Liver (tissue), 9 donors: ENCODE measurements around the gene RALY. TPM values are rescaled to one million over a fixed set of nuclear protein-coding genes. Genes with fewer than 3 reads are reported as not detected.

Experiments used
- DNase-seq: peaks from one replicate; pipeline ENCODE4 v3.0.0-alpha.2; 2017; ENCODE audit warnings: low spot score
- H3K27ac ChIP-seq, 2 donors: one replicate each; pipeline ENCODE4 v1.7.0; 2013; ENCODE audit warnings: inconsistent platforms in 2 of 2, low read length in 2 of 2, control low read depth in 1 of 2, low read depth in 1 of 2, mild to moderate bottlenecking in 1 of 2
- H3K27me3 ChIP-seq, 4 donors: one replicate each; pipeline versions ENCODE4 v1.6.1 to v1.7.0; 2013; ENCODE audit warnings: low read length in 3 of 4, inconsistent platforms in 1 of 4, mild to moderate bottlenecking in 1 of 4, moderate library complexity in 1 of 4; ENCODE audit not compliant: control insufficient read depth in 4 of 4, insufficient read depth in 4 of 4
- H3K36me3 ChIP-seq, 4 donors: one replicate each; pipeline versions ENCODE4 v1.6.1 to v1.7.0; 2013; ENCODE audit warnings: low read length in 3 of 4, mild to moderate bottlenecking in 3 of 4, low read depth in 1 of 4, moderate library complexity in 1 of 4; ENCODE audit not compliant: control insufficient read depth in 4 of 4, insufficient read depth in 3 of 4
- H3K4me1 ChIP-seq, 4 donors: one replicate each; pipeline versions ENCODE4 v1.6.1 to v1.7.0; 2013; ENCODE audit warnings: low read length in 3 of 4, mild to moderate bottlenecking in 3 of 4, moderate library complexity in 1 of 4; ENCODE audit not compliant: control insufficient read depth in 4 of 4, insufficient read depth in 4 of 4
- H3K4me3 ChIP-seq, 3 donors: one replicate each; pipeline versions ENCODE4 v1.6.1 to v1.7.0; 2013; ENCODE audit warnings: low read length in 3 of 3, control low read depth in 1 of 3, low read depth in 1 of 3, mild to moderate bottlenecking in 1 of 3
- H3K9ac ChIP-seq, 2 donors: one replicate each; pipeline ENCODE4 v1.7.0; 2013; ENCODE audit warnings: low read length in 2 of 2, mild to moderate bottlenecking in 2 of 2, moderate library complexity in 2 of 2, control low read depth in 1 of 2, low read depth in 1 of 2
- H3K9me3 ChIP-seq, 4 donors: one replicate each; pipeline versions ENCODE4 v1.6.1 to v1.7.0; 2013; ENCODE audit warnings: low read length in 3 of 4; ENCODE audit not compliant: control insufficient read depth in 4 of 4
- ATF3 ChIP-seq: IDR thresholded peaks from 2 replicates; pipeline ENCODE4 v1.6.1; 2016; ENCODE audit warnings: antibody characterized with exemption
- EGR1 ChIP-seq, 2 donors: IDR thresholded peaks; 2 replicates each; pipeline ENCODE4 v1.6.1; 2016 to 2018; ENCODE audit warnings: antibody characterized with exemption in 2 of 2, low read depth in 2 of 2
- FOXA1 ChIP-seq: IDR thresholded peaks from 2 replicates; pipeline ENCODE4 v1.6.1; 2016; ENCODE audit warnings: antibody characterized with exemption
- FOXA2 ChIP-seq: IDR thresholded peaks from 2 replicates; pipeline ENCODE4 v1.6.1; 2016; ENCODE audit warnings: antibody characterized with exemption
- GABPA ChIP-seq, 2 donors: IDR thresholded peaks in 1 of 2; conservative IDR thresholded peaks in 1 of 2; 2 replicates each; pipeline ENCODE4 v1.6.1; 2016; ENCODE audit warnings: antibody characterized with exemption in 2 of 2, mild to moderate bottlenecking in 1 of 2, moderate library complexity in 1 of 2
- HNF4A ChIP-seq, 2 donors: conservative IDR thresholded peaks; 2 replicates each; pipeline ENCODE4 v1.6.1; 2016; ENCODE audit warnings: antibody characterized with exemption in 2 of 2, mild to moderate bottlenecking in 2 of 2
- HNF4G ChIP-seq: IDR thresholded peaks from 2 replicates; pipeline ENCODE4 v1.6.1; 2016; ENCODE audit warnings: antibody characterized with exemption
- JUND ChIP-seq, 2 donors: IDR thresholded peaks; 2 replicates each; pipeline ENCODE4 v1.6.1; 2016; ENCODE audit warnings: antibody characterized with exemption in 2 of 2
- MAX ChIP-seq: IDR thresholded peaks from 2 replicates; pipeline ENCODE4 v1.6.1; 2016; ENCODE audit warnings: antibody characterized with exemption
- NR2F2 ChIP-seq: IDR thresholded peaks from 2 replicates; pipeline ENCODE4 v1.6.1; 2016; ENCODE audit warnings: antibody characterized with exemption
- RAD21 ChIP-seq, 2 donors: IDR thresholded peaks; 2 replicates each; pipeline ENCODE4 v1.6.1; 2016; ENCODE audit warnings: antibody characterized with exemption in 2 of 2, mild to moderate bottlenecking in 2 of 2
- REST ChIP-seq: IDR thresholded peaks from 2 replicates; pipeline ENCODE4 v1.6.1; 2016; ENCODE audit warnings: antibody characterized with exemption, mild to moderate bottlenecking
- RXRA ChIP-seq, 2 donors: IDR thresholded peaks; 2 replicates each; pipeline ENCODE4 v1.6.1; 2017 to 2018; ENCODE audit warnings: antibody characterized with exemption in 2 of 2, mild to moderate bottlenecking in 1 of 2
- SP1 ChIP-seq: IDR thresholded peaks from 2 replicates; pipeline ENCODE4 v1.6.1; 2018; ENCODE audit warnings: antibody characterized with exemption, mild to moderate bottlenecking
- TAF1 ChIP-seq: conservative IDR thresholded peaks from 2 replicates; pipeline ENCODE4 v1.6.1; 2016; ENCODE audit warnings: antibody characterized with exemption, mild to moderate bottlenecking
- YY1 ChIP-seq: IDR thresholded peaks from 2 replicates; pipeline ENCODE4 v1.6.1; 2016; ENCODE audit warnings: antibody characterized with exemption, mild to moderate bottlenecking
- WGBS: extraction: QIAGEN DNeasy Blood & Tissue Kit; methylation state at CpG from one replicate; pipeline ENCODE4 v1.1.7; 2013; 5-methylcytosine and 5-hydroxymethylcytosine counted together
- polyA plus RNA-seq, 2 donors: library from polyadenylated mRNA; stranded (reverse) in 1 of 2; unstranded in 1 of 2; fragments of 200-250 nt in 1 of 2; fragments of >200 nt in 1 of 2; fragmentation: Nextera tagmentation in 1 of 2; extraction: Ambion mirVana in 1 of 2; gene quantifications; one replicate each; pipeline versions ENCODE4 v1.2.1 to v1.2.3, GENCODE V29; 2013 to 2015
- total RNA-seq, 2 donors: library from RNA; depleted of rRNA; stranded (reverse); fragments of >200 nt; gene quantifications; one replicate each; pipeline ENCODE4 v1.2.3, GENCODE V29; 2014
- TF ChIP-seq, protein P1 (sequence below): IDR thresholded peaks from 2 replicates; pipeline ENCODE4 v1.6.1; 2016; ENCODE audit warnings: antibody characterized with exemption
- TF ChIP-seq, protein P2 (sequence below): fragments of 150-350 bp; IDR thresholded peaks from 2 replicates; pipeline ENCODE4 v1.5.1; 2017; ENCODE audit warnings: improper control_type of control experiment, low read depth, low read length; ENCODE audit not compliant: missing input control
- donor health status: healthy.
- donor health status: healthy.
- donor health status: healthy.
- donor health status: healthy.
- donor health status: healthy.

RALY gene
- total and polyA plus RNA-seq, 4 donors: 23.1 to 47.4 (median 33.3) TPM

DNA sequence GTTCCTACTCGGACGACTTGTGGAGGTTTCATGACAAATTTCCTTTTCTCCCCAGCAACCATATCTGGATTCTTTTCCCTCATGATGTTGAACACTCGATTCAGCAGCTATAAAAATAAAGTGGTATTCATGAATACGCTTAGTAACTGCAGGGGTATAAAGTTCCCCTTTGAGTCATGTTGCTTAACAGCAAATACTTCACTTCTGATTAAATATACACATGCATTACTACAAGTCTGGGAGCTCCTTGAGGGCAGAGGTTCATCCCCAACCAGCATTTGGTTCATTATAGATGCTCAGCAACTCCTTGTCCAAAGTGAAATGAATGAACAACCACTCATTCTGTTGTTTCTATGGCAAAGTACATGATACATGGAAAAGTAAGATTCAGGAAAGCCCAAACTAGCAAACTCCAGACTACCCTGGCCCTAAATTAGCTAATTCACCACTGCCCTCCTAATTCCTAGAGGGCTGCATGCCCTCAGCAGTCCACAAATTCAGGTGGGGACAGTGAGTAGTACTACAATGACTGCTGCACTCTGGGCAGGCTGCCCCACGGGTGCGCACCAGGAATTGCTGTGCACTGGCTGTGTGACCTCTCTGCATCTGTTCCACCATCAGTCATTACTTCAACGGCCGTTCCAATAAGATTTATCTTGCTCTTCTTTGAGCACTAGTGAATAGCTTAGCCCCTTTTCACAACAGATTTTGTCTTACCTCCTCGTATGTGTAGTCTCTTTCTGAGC, 103.2 kb downstream of the RALY start:
- Histone ChIP-seq H3K4me3 (no peak overlapping the region), H3K36me3 (peaks cover 28 to 86% (median 66%) of the 10 kb centered on the region in 4 donors), H3K9ac (no peak overlapping the region), H3K9me3 (no peaks in the 10 kb centered on the region), H3K27me3 (no peaks in the 10 kb centered on the region), H3K27ac (no peak overlapping the region), H3K4me1 (no peaks in the 10 kb centered on the region)
- TF ChIP-seq, protein P1, sequence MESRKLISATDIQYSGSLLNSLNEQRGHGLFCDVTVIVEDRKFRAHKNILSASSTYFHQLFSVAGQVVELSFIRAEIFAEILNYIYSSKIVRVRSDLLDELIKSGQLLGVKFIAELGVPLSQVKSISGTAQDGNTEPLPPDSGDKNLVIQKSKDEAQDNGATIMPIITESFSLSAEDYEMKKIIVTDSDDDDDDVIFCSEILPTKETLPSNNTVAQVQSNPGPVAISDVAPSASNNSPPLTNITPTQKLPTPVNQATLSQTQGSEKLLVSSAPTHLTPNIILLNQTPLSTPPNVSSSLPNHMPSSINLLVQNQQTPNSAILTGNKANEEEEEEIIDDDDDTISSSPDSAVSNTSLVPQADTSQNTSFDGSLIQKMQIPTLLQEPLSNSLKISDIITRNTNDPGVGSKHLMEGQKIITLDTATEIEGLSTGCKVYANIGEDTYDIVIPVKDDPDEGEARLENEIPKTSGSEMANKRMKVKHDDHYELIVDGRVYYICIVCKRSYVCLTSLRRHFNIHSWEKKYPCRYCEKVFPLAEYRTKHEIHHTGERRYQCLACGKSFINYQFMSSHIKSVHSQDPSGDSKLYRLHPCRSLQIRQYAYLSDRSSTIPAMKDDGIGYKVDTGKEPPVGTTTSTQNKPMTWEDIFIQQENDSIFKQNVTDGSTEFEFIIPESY: no peak
- TF ChIP-seq RAD21 (IDR thresholded peaks at IDR 0.05): no peak
- TF ChIP-seq REST: no peak
- no peak for TF ChIP-seq FOXA2
- TF ChIP-seq EGR1 (IDR thresholded peaks at IDR 0.05; ENCODE audit: low read depth in 2 of 2): no peak
- TF ChIP-seq GABPA (IDR thresholded peaks at IDR 0.05 in 1 of 2, conservative IDR thresholded peaks at IDR 0.05 in 1 of 2): no peak
- TF ChIP-seq, protein P2, sequence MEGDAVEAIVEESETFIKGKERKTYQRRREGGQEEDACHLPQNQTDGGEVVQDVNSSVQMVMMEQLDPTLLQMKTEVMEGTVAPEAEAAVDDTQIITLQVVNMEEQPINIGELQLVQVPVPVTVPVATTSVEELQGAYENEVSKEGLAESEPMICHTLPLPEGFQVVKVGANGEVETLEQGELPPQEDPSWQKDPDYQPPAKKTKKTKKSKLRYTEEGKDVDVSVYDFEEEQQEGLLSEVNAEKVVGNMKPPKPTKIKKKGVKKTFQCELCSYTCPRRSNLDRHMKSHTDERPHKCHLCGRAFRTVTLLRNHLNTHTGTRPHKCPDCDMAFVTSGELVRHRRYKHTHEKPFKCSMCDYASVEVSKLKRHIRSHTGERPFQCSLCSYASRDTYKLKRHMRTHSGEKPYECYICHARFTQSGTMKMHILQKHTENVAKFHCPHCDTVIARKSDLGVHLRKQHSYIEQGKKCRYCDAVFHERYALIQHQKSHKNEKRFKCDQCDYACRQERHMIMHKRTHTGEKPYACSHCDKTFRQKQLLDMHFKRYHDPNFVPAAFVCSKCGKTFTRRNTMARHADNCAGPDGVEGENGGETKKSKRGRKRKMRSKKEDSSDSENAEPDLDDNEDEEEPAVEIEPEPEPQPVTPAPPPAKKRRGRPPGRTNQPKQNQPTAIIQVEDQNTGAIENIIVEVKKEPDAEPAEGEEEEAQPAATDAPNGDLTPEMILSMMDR: no peak
- no peak for TF ChIP-seq HNF4A (conservative IDR thresholded peaks at IDR 0.05)
- TF ChIP-seq SP1: no peak
- no peak for TF ChIP-seq ATF3
- no peak for TF ChIP-seq TAF1
- no peak for TF ChIP-seq MAX
- TF ChIP-seq HNF4G: no peak
- no peak for TF ChIP-seq YY1
- TF ChIP-seq RXRA (IDR thresholded peaks at IDR 0.05): no peak
- no peak for TF ChIP-seq FOXA1
- no peak for TF ChIP-seq JUND (IDR thresholded peaks at IDR 0.05)
- TF ChIP-seq NR2F2: no peak
- 89% methylated on average over 9 of the region's 9 CpGs for WGBS
- DNase-seq: no peak
